ENCODE results near the gene CSPG5. TPM values are rescaled to one million over a fixed set of nuclear protein-coding genes. Genes with fewer than 3 reads are reported as not detected.

CSPG5 gene
- total and polyA plus RNA-seq, 4 donors, result 7.7 to 24.9 (median 10.8) TPM

DNA sequence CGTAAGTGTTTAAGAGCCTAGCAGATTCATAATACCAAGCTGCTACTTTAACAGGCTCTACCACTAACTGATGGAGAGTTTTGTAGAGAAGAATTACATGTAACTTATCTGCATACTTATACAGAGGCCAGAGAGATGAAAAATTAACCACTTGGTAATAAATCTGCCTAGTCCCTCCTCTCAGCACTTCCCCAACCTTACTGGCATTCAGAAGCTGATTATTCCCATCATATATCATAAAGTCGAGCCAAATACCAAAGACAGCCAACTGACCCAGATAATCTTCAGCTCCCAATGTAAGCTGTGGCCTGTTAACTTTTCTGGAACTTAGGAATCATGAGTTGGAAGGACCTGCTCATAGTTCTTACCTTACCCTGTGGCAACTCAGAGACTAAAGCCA, 25.5 kb upstream of the CSPG5 start:
- H3K9me3 ChIP-seq (ENCODE audit: control insufficient read depth in 4 of 4, insufficient read depth in 3 of 4, low read length in 3 of 4), result no peaks in the 10 kb centered on the region
- H3K27ac ChIP-seq (ENCODE audit: low read depth in 1 of 2, low read length in 1 of 2), result no peak overlapping the region
- 90 to 93% methylated on average over 2 of the region's 2 CpGs for WGBS, 2 donors
- TF ChIP-seq, protein P1, sequence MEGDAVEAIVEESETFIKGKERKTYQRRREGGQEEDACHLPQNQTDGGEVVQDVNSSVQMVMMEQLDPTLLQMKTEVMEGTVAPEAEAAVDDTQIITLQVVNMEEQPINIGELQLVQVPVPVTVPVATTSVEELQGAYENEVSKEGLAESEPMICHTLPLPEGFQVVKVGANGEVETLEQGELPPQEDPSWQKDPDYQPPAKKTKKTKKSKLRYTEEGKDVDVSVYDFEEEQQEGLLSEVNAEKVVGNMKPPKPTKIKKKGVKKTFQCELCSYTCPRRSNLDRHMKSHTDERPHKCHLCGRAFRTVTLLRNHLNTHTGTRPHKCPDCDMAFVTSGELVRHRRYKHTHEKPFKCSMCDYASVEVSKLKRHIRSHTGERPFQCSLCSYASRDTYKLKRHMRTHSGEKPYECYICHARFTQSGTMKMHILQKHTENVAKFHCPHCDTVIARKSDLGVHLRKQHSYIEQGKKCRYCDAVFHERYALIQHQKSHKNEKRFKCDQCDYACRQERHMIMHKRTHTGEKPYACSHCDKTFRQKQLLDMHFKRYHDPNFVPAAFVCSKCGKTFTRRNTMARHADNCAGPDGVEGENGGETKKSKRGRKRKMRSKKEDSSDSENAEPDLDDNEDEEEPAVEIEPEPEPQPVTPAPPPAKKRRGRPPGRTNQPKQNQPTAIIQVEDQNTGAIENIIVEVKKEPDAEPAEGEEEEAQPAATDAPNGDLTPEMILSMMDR (IDR thresholded peaks at IDR 0.05; ENCODE audit: control extremely low read depth, extremely low read depth), result no peak
- peaks cover 9 to 23% (median 18%) of the 10 kb centered on the region in 4 donors for H3K36me3 ChIP-seq (ENCODE audit: control insufficient read depth in 4 of 4, insufficient read depth in 4 of 4, low read length in 4 of 4)
- DNase-seq, result no peak
- ATAC-seq (ENCODE audit: insufficient read depth, low FRiP score), result no peak
- H3K4me1 ChIP-seq (ENCODE audit: control insufficient read depth in 5 of 5, insufficient read depth in 5 of 5, low read length in 5 of 5), result no peaks in the 10 kb centered on the region
- no peak overlapping the region for H3K4me3 ChIP-seq
- no peak overlapping the region for H3K9ac ChIP-seq (ENCODE audit: insufficient read depth in 1 of 2, low read length in 2 of 2)
- no peaks in the 10 kb centered on the region for H3K27me3 ChIP-seq (ENCODE audit: control insufficient read depth in 3 of 3, insufficient read depth in 3 of 3, low read length in 2 of 3)

DNA sequence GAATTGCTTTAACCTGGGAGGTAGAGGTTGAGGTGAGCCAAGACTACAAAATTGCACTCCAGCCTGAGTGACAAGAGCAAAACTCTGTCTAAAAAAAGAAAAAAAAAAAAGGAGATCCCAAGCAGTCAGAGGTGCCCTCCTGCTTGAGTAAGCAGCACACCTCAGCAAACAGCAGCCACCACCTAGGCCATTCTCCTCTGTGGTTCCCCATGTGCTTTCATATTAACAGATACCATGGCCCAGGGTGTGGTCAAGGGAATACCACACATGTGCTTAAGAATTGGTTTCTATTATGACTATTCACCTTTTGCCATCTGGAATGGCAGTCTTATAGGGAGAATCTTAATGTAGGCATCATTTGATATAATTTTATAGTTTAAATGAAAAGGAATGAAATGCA, 24.7 kb upstream of the CSPG5 start:
- TF ChIP-seq, protein P1 (IDR thresholded peaks at IDR 0.05; ENCODE audit: control extremely low read depth, extremely low read depth), result no peak
- ATAC-seq (ENCODE audit: insufficient read depth, low FRiP score), result no peak
- no peak for DNase-seq

DNA sequence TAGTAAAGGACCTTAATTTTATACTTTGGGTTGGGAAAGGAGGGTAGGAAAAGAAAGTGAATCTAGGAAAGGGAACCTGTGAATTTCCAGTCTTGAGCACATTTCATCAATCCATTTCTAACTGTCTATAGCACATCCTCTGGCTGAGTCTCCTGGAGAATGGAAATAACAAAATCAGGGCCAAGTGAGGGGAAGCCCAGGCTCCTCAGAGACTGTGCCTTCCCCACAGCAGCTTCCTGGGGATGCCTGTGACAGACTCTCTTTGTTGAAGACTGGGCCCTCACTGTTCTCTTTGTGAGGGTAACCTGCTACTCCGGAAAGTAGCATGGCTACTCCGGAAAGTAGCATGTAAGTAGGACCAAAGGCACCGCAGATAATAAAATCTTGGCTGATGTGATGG, 22.6 kb upstream of the CSPG5 start:
- H3K36me3 ChIP-seq (ENCODE audit: control insufficient read depth in 4 of 4, insufficient read depth in 4 of 4, low read length in 4 of 4), result peaks cover 0 to 23% (median 7%) of the 10 kb centered on the region in 4 donors
- no peak overlapping the region for H3K4me3 ChIP-seq
- no peak for ATAC-seq (ENCODE audit: insufficient read depth, low FRiP score)
- DNase-seq, result no peak
- WGBS, 2 donors, result 96 to 97% methylated on average over 3 of the region's 3 CpGs
- no peaks in the 10 kb centered on the region for H3K4me1 ChIP-seq (ENCODE audit: control insufficient read depth in 5 of 5, insufficient read depth in 5 of 5, low read length in 5 of 5)
- H3K9ac ChIP-seq (ENCODE audit: insufficient read depth in 1 of 2, low read length in 2 of 2), result no peak overlapping the region
- TF ChIP-seq, protein P1 (IDR thresholded peaks at IDR 0.05; ENCODE audit: control extremely low read depth, extremely low read depth), result no peak
- no peaks in the 10 kb centered on the region for H3K9me3 ChIP-seq (ENCODE audit: control insufficient read depth in 4 of 4, insufficient read depth in 3 of 4, low read length in 3 of 4)
- H3K27me3 ChIP-seq (ENCODE audit: control insufficient read depth in 3 of 3, insufficient read depth in 3 of 3, low read length in 2 of 3), result no peaks in the 10 kb centered on the region
- H3K27ac ChIP-seq (ENCODE audit: low read depth in 1 of 2, low read length in 1 of 2), result no peak overlapping the region

More for the DNA sequence above, 24.7 kb upstream of the CSPG5 start:
- peaks cover 4 to 20% (median 12%) of the 10 kb centered on the region in 4 donors for H3K36me3 ChIP-seq (ENCODE audit: control insufficient read depth in 4 of 4, insufficient read depth in 4 of 4, low read length in 4 of 4)
- no peaks in the 10 kb centered on the region for H3K9me3 ChIP-seq (ENCODE audit: control insufficient read depth in 4 of 4, insufficient read depth in 3 of 4, low read length in 3 of 4)
- H3K4me1 ChIP-seq (ENCODE audit: control insufficient read depth in 5 of 5, insufficient read depth in 5 of 5, low read length in 5 of 5), result no peaks in the 10 kb centered on the region
- no peaks in the 10 kb centered on the region for H3K27me3 ChIP-seq (ENCODE audit: control insufficient read depth in 3 of 3, insufficient read depth in 3 of 3, low read length in 2 of 3)
- H3K27ac ChIP-seq (ENCODE audit: low read depth in 1 of 2, low read length in 1 of 2), result no peak overlapping the region
- no peak overlapping the region for H3K4me3 ChIP-seq
- H3K9ac ChIP-seq (ENCODE audit: insufficient read depth in 1 of 2, low read length in 2 of 2), result no peak overlapping the region

DNA sequence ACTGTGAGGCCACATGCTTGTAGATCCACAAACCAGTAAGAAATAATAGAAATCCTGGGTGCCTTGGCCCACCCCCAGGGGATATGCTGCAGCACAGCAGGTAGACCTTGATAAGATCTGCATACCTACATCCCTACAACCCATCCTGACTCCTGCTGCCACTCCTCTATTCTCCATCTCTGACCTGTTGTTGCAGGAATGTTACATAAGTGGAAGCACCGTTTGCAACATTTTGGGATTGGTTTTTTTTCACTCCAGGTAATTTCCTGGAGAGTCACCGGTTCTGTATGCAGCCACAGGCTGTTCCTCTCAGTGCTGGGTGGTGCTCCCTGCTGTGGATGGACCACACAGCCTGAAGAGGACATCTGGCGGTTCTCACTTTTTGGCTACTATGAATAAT, 16.1 kb upstream of the CSPG5 start:
- Histone ChIP-seq H3K9me3 (ENCODE audit: control insufficient read depth in 4 of 4, insufficient read depth in 3 of 4, low read length in 3 of 4) (no peaks in the 10 kb centered on the region), H3K9ac (ENCODE audit: insufficient read depth in 1 of 2, low read length in 2 of 2) (no peak overlapping the region), H3K27me3 (ENCODE audit: control insufficient read depth in 3 of 3, insufficient read depth in 3 of 3, low read length in 2 of 3) (no peaks in the 10 kb centered on the region), H3K4me3 (no peak overlapping the region), H3K27ac (ENCODE audit: low read depth in 1 of 2, low read length in 1 of 2) (no peak overlapping the region), H3K36me3 (ENCODE audit: control insufficient read depth in 4 of 4, insufficient read depth in 4 of 4, low read length in 4 of 4) (peaks cover 5 to 22% (median 16%) of the 10 kb centered on the region in 4 donors), H3K4me1 (ENCODE audit: control insufficient read depth in 5 of 5, insufficient read depth in 5 of 5, low read length in 5 of 5) (peaks cover 0 to 8% (median 6%) of the 10 kb centered on the region in 5 donors)
- DNase-seq, result no peak
- ATAC-seq (ENCODE audit: insufficient read depth, low FRiP score), result no peak
- WGBS, 2 donors, result 73 to 76% methylated on average over 3 of the region's 3 CpGs
- TF ChIP-seq, protein P1 (IDR thresholded peaks at IDR 0.05; ENCODE audit: control extremely low read depth, extremely low read depth), result no peak
